PC-9 (cell line): ENCODE results near the gene TTC27. TPM values are rescaled to one million over a fixed set of nuclear protein-coding genes. Genes with fewer than 3 reads are reported as not detected.

ENCODE experiments used
- BruUV-seq: library from RNA; stranded (reverse); fragments of 400-500 nt; replicated peaks from 2 replicates; lab custom pipeline; 2021; lab: Mats Ljungman, UMichigan
- CTCF ChIA-PET: fragments of 300-600 bp; sonication (Branson Sonifier 250); formaldehyde crosslinking; loops from one replicate; lab custom pipeline; 2022; ENCODE audit warnings: antibody characterized with exemption; lab: Charles Lee
- POLR2A ChIA-PET: fragments of 300-600 bp; sonication (Branson Sonifier 250); formaldehyde crosslinking; loops from one replicate; lab custom pipeline; 2022; ENCODE audit warnings: antibody characterized with exemption; ENCODE audit not compliant: unreplicated experiment; lab: Charles Lee
- DNase-seq, 2 experiments: peaks; one replicate each; pipeline versions ENCODE4 v3.0.0 to v3.0.0-alpha.2; 2015 to 2022; ENCODE audit warnings: mixed read lengths in 1 of 2
- H2AFZ ChIP-seq: fragments of 200-600 bp; sonication (generic); 2 replicates; pipeline ENCODE4 v1.8.1; 2017; ENCODE audit warnings: antibody characterized with exemption
- H3F3A ChIP-seq: fragments of 200-600 bp; sonication (generic); 2 replicates; pipeline ENCODE4 v1.8.1; 2017; ENCODE audit warnings: antibody characterized with exemption, mild to moderate bottlenecking, low read depth; ENCODE audit not compliant: insufficient read depth
- H3K27ac ChIP-seq: fragments of 200-600 bp; sonication (generic); 2 replicates; pipeline ENCODE4 v1.6.1; 2016; ENCODE audit warnings: mixed run types
- H3K27me3 ChIP-seq: fragments of 200-600 bp; sonication (generic); 2 replicates; pipeline ENCODE4 v1.6.1; 2016; ENCODE audit warnings: low read depth, mixed run types; ENCODE audit not compliant: insufficient read depth
- H3K36me3 ChIP-seq: fragments of 200-600 bp; sonication (generic); 2 replicates; pipeline ENCODE4 v1.6.1; 2016; ENCODE audit warnings: low read depth, mixed run types
- H3K4me1 ChIP-seq: fragments of 200-600 bp; sonication (generic); replicated peaks from 2 replicates; pipeline ENCODE4 v1.6.1; 2016; ENCODE audit warnings: mixed run types; ENCODE audit not compliant: insufficient read depth
- H3K4me2 ChIP-seq: fragments of 200-600 bp; sonication (generic); 2 replicates; pipeline ENCODE4 v1.6.1; 2017; ENCODE audit warnings: mixed run types
- H3K4me3 ChIP-seq: fragments of 200-600 bp; sonication (generic); 2 replicates; pipeline ENCODE4 v1.6.1; 2016; ENCODE audit warnings: mixed run types
- H3K79me2 ChIP-seq: fragments of 200-600 bp; sonication (generic); 2 replicates; pipeline ENCODE4 v1.6.1; 2017; ENCODE audit warnings: low read depth, mixed run types
- H3K9me2 ChIP-seq: fragments of 200-600 bp; sonication (generic); 2 replicates; pipeline ENCODE4 v1.8.1; 2017; ENCODE audit warnings: mild to moderate bottlenecking; ENCODE audit not compliant: insufficient read depth
- H3K9me3 ChIP-seq: fragments of 200-600 bp; sonication (generic); 2 replicates; pipeline ENCODE4 v1.8.1; 2016; ENCODE audit warnings: low read depth; ENCODE audit not compliant: insufficient read depth
- H4K20me1 ChIP-seq: fragments of 200-600 bp; sonication (generic); 2 replicates; pipeline ENCODE4 v1.8.1; 2017; ENCODE audit not compliant: insufficient read depth
- CTCF ChIP-seq: fragments of 200-600 bp; sonication (generic); conservative IDR thresholded peaks from 2 replicates; pipeline ENCODE4 v1.6.1; 2017; ENCODE audit warnings: mixed run types, antibody characterized with exemption, mild to moderate bottlenecking, moderate library complexity
- EZH2 ChIP-seq: fragments of 200-600 bp; sonication (generic); IDR thresholded peaks from 2 replicates; pipeline ENCODE4 v1.8.0; 2017; ENCODE audit warnings: antibody characterized with exemption, low read depth
- intact Hi-C: fragments of 100-400 bp; cut with micrococcal nuclease; formaldehyde crosslinking; loops from one replicate; pipeline ENCODE4 v1.10.0; 2022; ENCODE audit not compliant: unreplicated experiment
- total RNA-seq: library from RNA; stranded (reverse); gene quantifications from 2 replicates; pipeline ENCODE4 v1.2.3, GENCODE V29; 2021

Gene TTC27
- total RNA-seq, 1 experiment from 2014 or later, result 12.8 TPM

GRCh38 chr2:32691678-32692077 is 63.8 kb downstream of the TTC27 start:
- Histone ChIP-seq H3K27me3 (no peaks in the 10 kb centered on the region), H4K20me1 (peaks cover 3% of the 10 kb centered on the region; the same call in 1 of the 2 replicates), H3K27ac (no peak overlapping the region), H3K79me2 (no peaks in the 10 kb centered on the region), H3K4me3 (no peak overlapping the region), H3K4me1 (no peaks in the 10 kb centered on the region), H2AFZ (no peak overlapping the region), H3K36me3 (no peaks in the 10 kb centered on the region), H3K9me3 (no peaks in the 10 kb centered on the region), H3K9me2 (peaks cover 6% of the 10 kb centered on the region; the same call in 1 of the 2 replicates), H3K4me2 (no peak overlapping the region), H3F3A (peaks cover 7% of the 10 kb centered on the region; the same call in 1 of the 2 replicates)
- TF ChIP-seq CTCF (no peak), EZH2 (no peak)
- ChIA-PET CTCF (no interaction called here), POLR2A (no interaction called here)
- DNase-seq, result no peak
- no TSS peak for BruUV-seq
- intact Hi-C loops, result no loop called here

GRCh38 chr2:32696439-32696838 is 68.6 kb downstream of the TTC27 start:
- intact Hi-C loops, result no loop called here
- Histone ChIP-seq H4K20me1 (no peaks in the 10 kb centered on the region), H3K79me2 (no peaks in the 10 kb centered on the region), H2AFZ (no peak overlapping the region), H3K27me3 (no peaks in the 10 kb centered on the region), H3K4me3 (no peak overlapping the region), H3K9me2 (no peaks in the 10 kb centered on the region), H3K27ac (no peak overlapping the region), H3K9me3 (no peaks in the 10 kb centered on the region), H3K36me3 (no peaks in the 10 kb centered on the region), H3K4me2 (no peak overlapping the region), H3F3A (no peaks in the 10 kb centered on the region; the same call in 1 of the 2 replicates), H3K4me1 (no peaks in the 10 kb centered on the region)
- ChIA-PET POLR2A (no interaction called here), CTCF (no interaction called here)
- no peak for TF ChIP-seq EZH2
- no peak for TF ChIP-seq CTCF
- DNase-seq, result no peak
- BruUV-seq, result no TSS peak

- no peaks in the 10 kb centered on the region; the same call in 1 of the 2 replicates for H3F3A ChIP-seq
- DNase-seq, result no peak
- no peaks in the 10 kb centered on the region for H3K36me3 ChIP-seq
- TF ChIP-seq CTCF, result no peak
- no peak for TF ChIP-seq EZH2
- ChIA-PET POLR2A (no interaction called here), CTCF (no interaction called here)
- H3K4me1 ChIP-seq, result no peaks in the 10 kb centered on the region
- H3K9me3 ChIP-seq, result no peaks in the 10 kb centered on the region
- no peaks in the 10 kb centered on the region for H3K9me2 ChIP-seq
- BruUV-seq, result no TSS peak
- intact Hi-C loops, result no loop called here
- no peak overlapping the region for H3K4me2 ChIP-seq
- no peaks in the 10 kb centered on the region for H3K27me3 ChIP-seq
- no peaks in the 10 kb centered on the region for H4K20me1 ChIP-seq
- H3K27ac ChIP-seq, result no peak overlapping the region
- no peak overlapping the region for H2AFZ ChIP-seq
- H3K4me3 ChIP-seq, result no peak overlapping the region
- H3K79me2 ChIP-seq, result no peaks in the 10 kb centered on the region
These were observed 69.3 kb downstream of the TTC27 start for GRCh38 chr2:32697156-32697555.
